Mesothelial cell of epicardium (in vitro differentiated cells): Measurements from ENCODE around the gene ANKRD44. TPM values are rescaled to one million over a fixed set of nuclear protein-coding genes. Genes with fewer than 3 reads are reported as not detected.
A peak's percentile ranks its signal among the peaks of the same experiment; 100 is the strongest.

ENCODE experiments used
- DNase-seq, 2 experiments: peaks; one replicate each; pipeline ENCODE4 v3.0.0; 2021; ENCODE audit warnings: low spot score in 2 of 2; ENCODE audit not compliant: unreplicated experiment in 2 of 2
- H3K27ac Mint-ChIP-seq: 2 replicates; pipeline ENCODE4 v1.8.0; 2021; ENCODE audit warnings: mixed read lengths
- H3K27me3 Mint-ChIP-seq: 2 replicates; pipeline ENCODE4 v1.8.0; 2021; ENCODE audit warnings: low read depth, mixed read lengths
- H3K36me3 Mint-ChIP-seq: 2 replicates; pipeline ENCODE4 v1.8.0; 2021; ENCODE audit warnings: mixed read lengths
- H3K4me1 Mint-ChIP-seq: 2 replicates; pipeline ENCODE4 v1.8.0; 2021; ENCODE audit warnings: mixed read lengths
- H3K4me3 Mint-ChIP-seq: 2 replicates; pipeline ENCODE4 v1.8.0; 2021; ENCODE audit warnings: mild to moderate bottlenecking, moderate library complexity, mixed read lengths
- H3K9me3 Mint-ChIP-seq: 2 replicates; pipeline ENCODE4 v1.8.0; 2021; ENCODE audit warnings: mixed read lengths
- CTCF ChIP-seq: fragments of 200-600 bp; sonication (generic); IDR thresholded peaks from one replicate; pipeline ENCODE4 v1.5.0; 2021; ENCODE audit warnings: antibody characterized with exemption; ENCODE audit not compliant: unreplicated experiment
- total RNA-seq: library from RNA; stranded (reverse); gene quantifications from 3 replicates; pipeline ENCODE4 v1.2.1, GENCODE V29; 2021

The ANKRD44 gene
- total RNA-seq, 1 donor from 2014 or later = 10.4 TPM

- no peaks in the 10 kb centered on the region for H3K27me3 Mint-ChIP-seq
- peaks cover 10% of the 10 kb centered on the region for H3K4me1 Mint-ChIP-seq
- TF ChIP-seq CTCF = no peak
- no peak overlapping the region for H3K27ac Mint-ChIP-seq
- no peak overlapping the region for H3K4me3 Mint-ChIP-seq
- no peak for DNase-seq
- H3K9me3 Mint-ChIP-seq = peaks cover 9% of the 10 kb centered on the region
- H3K36me3 Mint-ChIP-seq = no peaks in the 10 kb centered on the region
Observed at GRCh38 chr2:197176522-197176921, 134.1 kb downstream of the ANKRD44 start.

- Mint-ChIP-seq H3K27ac (no peak overlapping the region), H3K4me1 (peaks cover 7% of the 10 kb centered on the region)
- TF ChIP-seq CTCF = no peak
Observed at GRCh38 chr2:197174539-197175094, 136.0 kb downstream of the ANKRD44 start.

GRCh38 chr2:197171582-197171981 lies 139.0 kb downstream of the ANKRD44 start:
- H3K4me3 Mint-ChIP-seq = no peak overlapping the region
- H3K9me3 Mint-ChIP-seq = no peaks in the 10 kb centered on the region
- H3K27ac Mint-ChIP-seq = no peak overlapping the region
- no peak for TF ChIP-seq CTCF
- no peaks in the 10 kb centered on the region for H3K36me3 Mint-ChIP-seq
- no peak for DNase-seq
- peaks cover 5% of the 10 kb centered on the region for H3K4me1 Mint-ChIP-seq
- H3K27me3 Mint-ChIP-seq = no peaks in the 10 kb centered on the region

More at GRCh38 chr2:197174539-197175094, 136.0 kb downstream of the ANKRD44 start:
- H3K9me3 Mint-ChIP-seq = peaks cover 9% of the 10 kb centered on the region
- H3K27me3 Mint-ChIP-seq = no peaks in the 10 kb centered on the region
- DNase-seq = no peak
- no peaks in the 10 kb centered on the region for H3K36me3 Mint-ChIP-seq
- no peak overlapping the region for H3K4me3 Mint-ChIP-seq

- H3K4me3 Mint-ChIP-seq = no peak overlapping the region
- H3K9me3 Mint-ChIP-seq = no peaks in the 10 kb centered on the region
- DNase-seq = no peak
- H3K27ac Mint-ChIP-seq = no peak overlapping the region
- H3K4me1 Mint-ChIP-seq = peaks cover 5% of the 10 kb centered on the region
- TF ChIP-seq CTCF = no peak
- no peaks in the 10 kb centered on the region for H3K27me3 Mint-ChIP-seq
- H3K36me3 Mint-ChIP-seq = no peaks in the 10 kb centered on the region
Observed at GRCh38 chr2:197170208-197170607, 140.4 kb downstream of the ANKRD44 start.

- Mint-ChIP-seq H3K4me1 (peaks cover 12% of the 10 kb centered on the region), H3K27ac (no peak overlapping the region), H3K9me3 (no peaks in the 10 kb centered on the region), H3K27me3 (no peaks in the 10 kb centered on the region), H3K36me3 (no peaks in the 10 kb centered on the region), H3K4me3 (no peak overlapping the region)
- DNase-seq = peak in 1 of 2 experiments; percentile 47
- TF ChIP-seq CTCF = peak; percentile 47
Observed at GRCh38 chr2:197168705-197169104, 141.9 kb downstream of the ANKRD44 start.
